Neuronal stem cell (in vitro differentiated cells): ENCODE data around the gene ARHGAP26.

ENCODE experiments used
- DNase-seq: peaks from one replicate; pipeline ENCODE4 v3.0.0-alpha.2; 2013; ENCODE audit warnings: low spot score
- H2AFZ ChIP-seq: one replicate; pipeline ENCODE4 v1.6.1; 2013; ENCODE audit warnings: mild to moderate bottlenecking, low read length, inconsistent platforms
- H2AK5ac ChIP-seq: 2 replicates; pipeline ENCODE4 v1.6.1; 2013; ENCODE audit warnings: low read depth, mild to moderate bottlenecking, inconsistent platforms, low read length, moderate library complexity, mixed read lengths
- H2BK120ac ChIP-seq: 2 replicates; pipeline ENCODE4 v1.6.1; 2013; ENCODE audit warnings: low read depth, mild to moderate bottlenecking, inconsistent platforms, low read length, moderate library complexity, mixed read lengths
- H2BK12ac ChIP-seq: one replicate; pipeline ENCODE4 v1.6.1; 2013; ENCODE audit warnings: low read length, inconsistent platforms
- H2BK15ac ChIP-seq: 2 replicates; pipeline ENCODE4 v1.6.1; 2013; ENCODE audit warnings: mild to moderate bottlenecking, low read length, inconsistent platforms, mixed read lengths
- H2BK5ac ChIP-seq: one replicate; pipeline ENCODE4 v1.6.1; 2013; ENCODE audit warnings: inconsistent platforms, mild to moderate bottlenecking, low read length, moderate library complexity
- H3K14ac ChIP-seq: one replicate; pipeline ENCODE4 v1.6.1; 2013; ENCODE audit warnings: low read length, inconsistent platforms
- H3K18ac ChIP-seq: 2 replicates; pipeline ENCODE4 v1.6.1; 2013; ENCODE audit warnings: low read length, inconsistent platforms
- H3K23ac ChIP-seq: 2 replicates; pipeline ENCODE4 v1.6.1; 2013; ENCODE audit warnings: low read depth, mild to moderate bottlenecking, mixed read lengths, low read length, inconsistent platforms; ENCODE audit not compliant: poor library complexity
- H3K27ac ChIP-seq: replicated peaks from 3 replicates; pipeline ENCODE4 v1.5.1; 2013; ENCODE audit warnings: low read length, inconsistent platforms
- H3K27me3 ChIP-seq, 3 experiments: 2 replicates each; pipeline ENCODE4 v1.6.1; 2013; ENCODE audit warnings: low read length in 3 of 3, mild to moderate bottlenecking in 2 of 3, inconsistent platforms in 1 of 3, low read depth in 1 of 3, mixed read lengths in 1 of 3, moderate library complexity in 1 of 3; ENCODE audit not compliant: control insufficient read depth in 3 of 3, insufficient read depth in 3 of 3
- H3K36me3 ChIP-seq, 2 donors: replicated peaks in 1 of 2; 2 replicates each; pipeline ENCODE4 v1.6.1; 2013; ENCODE audit warnings: low read length in 2 of 2; ENCODE audit not compliant: control insufficient read depth in 2 of 2, insufficient read depth in 2 of 2
- H3K4ac ChIP-seq: 2 replicates; pipeline ENCODE4 v1.6.1; 2013; ENCODE audit warnings: inconsistent platforms, mild to moderate bottlenecking, low read length, moderate library complexity
- H3K4me1 ChIP-seq, 2 donors: 1 replicate in 1 of 2; 2 replicates in 1 of 2; pipeline ENCODE4 v1.6.1; 2013; ENCODE audit warnings: low read length in 2 of 2, low read depth in 1 of 2; ENCODE audit not compliant: control insufficient read depth in 2 of 2, insufficient read depth in 1 of 2
- H3K4me2 ChIP-seq: one replicate; pipeline ENCODE4 v1.6.1; 2013; ENCODE audit warnings: mild to moderate bottlenecking, low read length, inconsistent platforms; ENCODE audit not compliant: insufficient read depth, poor library complexity, severe bottlenecking
- H3K4me3 ChIP-seq, 2 donors: 2 replicates each; pipeline ENCODE4 v1.5.1; 2013; ENCODE audit warnings: low read length in 2 of 2, mild to moderate bottlenecking in 2 of 2, inconsistent platforms in 1 of 2, moderate library complexity in 1 of 2
- H3K79me1 ChIP-seq: one replicate; pipeline ENCODE4 v1.6.1; 2013; ENCODE audit warnings: low read depth, mild to moderate bottlenecking, inconsistent platforms, low read length, moderate library complexity
- H3K9ac ChIP-seq: one replicate; pipeline ENCODE4 v1.6.1; 2013; ENCODE audit warnings: mild to moderate bottlenecking, low read depth, low read length, inconsistent platforms; ENCODE audit not compliant: poor library complexity
- H3K9me3 ChIP-seq, 2 donors: replicated peaks in 1 of 2; 2 replicates each; pipeline versions ENCODE3 to v1.6.1; 2013; ENCODE audit warnings: low read length in 2 of 2, mild to moderate bottlenecking in 2 of 2, inconsistent platforms in 1 of 2, low read depth in 1 of 2, mixed read lengths in 1 of 2, moderate library complexity in 1 of 2; ENCODE audit not compliant: control insufficient read depth in 2 of 2, insufficient read depth in 1 of 2
- H4K8ac ChIP-seq: one replicate; pipeline ENCODE4 v1.6.1; 2013; ENCODE audit warnings: low read depth, mild to moderate bottlenecking, inconsistent platforms, low read length, moderate library complexity
- H4K91ac ChIP-seq: one replicate; pipeline ENCODE4 v1.6.1; 2013; ENCODE audit warnings: low read length, low read depth, mild to moderate bottlenecking, inconsistent platforms; ENCODE audit not compliant: poor library complexity
- WGBS, 2 donors: extraction: QIAGEN DNeasy Blood & Tissue Kit; methylation state at CpG; one replicate each; pipeline ENCODE4 v1.1.7; 2013; ENCODE audit warnings: missing lambda C conversion rate in 2 of 2, mixed read lengths in 1 of 2; ENCODE audit not compliant: insufficient read length in 2 of 2, insufficient replicate concordance in 1 of 2; ENCODE audit errors: extremely low coverage in 2 of 2; 5-methylcytosine and 5-hydroxymethylcytosine counted together

The ARHGAP26 gene

DNA sequence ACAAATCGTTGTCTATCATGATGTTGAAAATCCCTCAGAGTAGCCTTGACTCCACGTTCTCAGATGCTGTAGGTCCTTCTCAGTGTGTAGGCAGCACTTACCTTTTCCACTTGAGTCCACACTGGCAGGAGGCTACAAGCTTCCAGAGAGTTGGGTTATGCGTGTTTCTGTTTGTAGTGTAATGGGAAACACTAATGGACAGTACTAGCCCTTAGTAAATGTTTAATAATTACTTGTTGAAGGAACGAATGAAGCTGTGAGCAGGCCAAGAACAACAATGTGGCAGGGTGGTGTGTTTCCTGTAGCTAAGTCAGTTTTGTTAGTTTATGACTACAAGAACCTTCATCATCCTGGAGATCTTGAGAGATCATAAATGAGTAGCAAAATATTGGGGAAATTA lies 83.5 kb downstream of the ARHGAP26 start:
- no peak overlapping the region for H3K4ac ChIP-seq
- no CpG with 5 or more reads among the region's 4 CpGs for WGBS, 2 donors
- no peaks in the 10 kb centered on the region for H3K9me3 ChIP-seq
- DNase-seq, result no peak
- no peak overlapping the region for H2AFZ ChIP-seq
- H3K36me3 ChIP-seq, result no peaks in the 10 kb centered on the region
- H3K4me3 ChIP-seq, result no peak overlapping the region
- H3K14ac ChIP-seq, result no peak overlapping the region
- H2BK120ac ChIP-seq, result no peak overlapping the region
- no peak overlapping the region for H3K27ac ChIP-seq
- H2BK15ac ChIP-seq, result no peak overlapping the region
- H3K4me2 ChIP-seq, result no peak overlapping the region
- H4K8ac ChIP-seq, result no peak overlapping the region
- no peak overlapping the region for H4K91ac ChIP-seq
- H3K18ac ChIP-seq, result no peak overlapping the region
- no peaks in the 10 kb centered on the region for H3K27me3 ChIP-seq
- no peak overlapping the region for H3K9ac ChIP-seq
- H2AK5ac ChIP-seq, result no peak overlapping the region
- H2BK12ac ChIP-seq, result no peak overlapping the region
- no peak overlapping the region for H2BK5ac ChIP-seq
- no peaks in the 10 kb centered on the region for H3K79me1 ChIP-seq
- H3K23ac ChIP-seq, result no peak overlapping the region
- H3K4me1 ChIP-seq, result peaks cover 5% of the 10 kb centered on the region in 2 donors

DNA sequence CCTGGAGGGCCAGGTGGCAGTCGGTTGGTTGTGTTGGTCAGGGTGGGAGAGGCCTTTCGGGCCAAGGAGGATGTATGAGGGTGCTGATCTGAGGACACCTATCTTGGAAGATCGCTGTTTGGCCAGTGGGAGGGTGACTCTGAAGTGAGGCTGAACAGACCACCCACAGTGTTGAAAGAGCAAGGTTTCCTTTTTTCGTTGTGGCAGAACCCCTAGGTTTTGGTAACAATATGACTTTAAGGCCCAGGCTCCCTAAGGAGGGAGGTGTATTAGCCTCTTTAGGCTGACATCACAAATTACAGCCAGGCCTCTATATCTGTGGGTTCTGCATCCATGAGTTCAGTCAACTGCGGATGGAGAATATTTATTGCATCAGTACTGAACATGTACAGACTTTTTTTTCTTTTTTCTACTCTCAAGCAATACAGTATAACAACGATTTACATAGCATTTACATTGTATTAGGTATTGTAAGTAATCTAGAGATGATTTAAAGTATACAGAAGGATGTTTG lies 86.1 kb downstream of the ARHGAP26 start:
- WGBS, 2 donors, result no CpG with 5 or more reads among the region's 6 CpGs
- no peaks in the 10 kb centered on the region for H3K27me3 ChIP-seq
- H3K4me3 ChIP-seq, result no peak overlapping the region

DNA sequence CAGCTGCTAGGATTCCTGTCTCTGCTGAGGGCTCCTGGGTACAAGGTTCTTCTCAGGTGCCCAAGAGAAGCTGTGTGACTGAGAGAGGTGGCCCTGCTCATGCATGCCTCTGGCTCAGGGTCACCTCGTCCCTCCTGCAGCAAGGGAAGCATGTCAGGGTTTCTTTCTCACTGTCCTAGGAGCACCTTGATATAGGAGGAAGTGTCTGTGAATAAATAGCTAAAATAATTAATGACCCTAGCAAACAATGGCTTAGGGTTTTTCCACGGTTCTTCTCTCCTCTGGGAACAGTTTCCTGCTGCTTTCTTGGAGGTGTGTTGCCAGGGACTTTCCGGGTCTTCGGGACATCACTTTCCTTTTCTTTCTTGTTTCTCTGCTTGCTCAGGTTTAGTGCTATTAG lies 87.2 kb downstream of the ARHGAP26 start:
- Histone ChIP-seq H2AK5ac (no peak overlapping the region), H3K9me3 (no peaks in the 10 kb centered on the region), H3K9ac (no peak overlapping the region), H3K4me2 (no peak overlapping the region), H2BK5ac (no peak overlapping the region), H3K27me3 (no peaks in the 10 kb centered on the region), H2BK12ac (no peak overlapping the region), H3K4me1 (peaks cover 0 to 5% of the 10 kb centered on the region in 2 donors), H3K36me3 (no peaks in the 10 kb centered on the region), H3K79me1 (no peaks in the 10 kb centered on the region), H4K8ac (no peak overlapping the region), H4K91ac (no peak overlapping the region), H3K4ac (no peak overlapping the region), H3K27ac (no peak overlapping the region), H3K4me3 (no peak overlapping the region), H2BK120ac (no peak overlapping the region), H3K18ac (peak overlapping the region; percentile 73), H3K23ac (no peak overlapping the region), H3K14ac (no peak overlapping the region), H2AFZ (no peak overlapping the region), H2BK15ac (no peak overlapping the region)
- no peak for DNase-seq
- no CpG with 5 or more reads among the region's 4 CpGs for WGBS, 2 donors

More for the DNA sequence above, 86.1 kb downstream of the ARHGAP26 start:
- Histone ChIP-seq H2AK5ac (no peak overlapping the region), H4K8ac (no peak overlapping the region), H4K91ac (no peak overlapping the region), H3K14ac (no peak overlapping the region), H3K79me1 (no peaks in the 10 kb centered on the region), H2BK15ac (no peak overlapping the region), H3K9ac (no peak overlapping the region), H2BK5ac (no peak overlapping the region), H3K4ac (no peak overlapping the region), H3K4me2 (no peak overlapping the region), H3K4me1 (peaks cover 4 to 5% of the 10 kb centered on the region in 2 donors), H2BK12ac (no peak overlapping the region), H2AFZ (no peak overlapping the region), H3K9me3 (no peaks in the 10 kb centered on the region), H3K36me3 (no peaks in the 10 kb centered on the region), H3K18ac (no peak overlapping the region), H3K23ac (no peak overlapping the region), H2BK120ac (no peak overlapping the region), H3K27ac (no peak overlapping the region)
- no peak for DNase-seq

DNA sequence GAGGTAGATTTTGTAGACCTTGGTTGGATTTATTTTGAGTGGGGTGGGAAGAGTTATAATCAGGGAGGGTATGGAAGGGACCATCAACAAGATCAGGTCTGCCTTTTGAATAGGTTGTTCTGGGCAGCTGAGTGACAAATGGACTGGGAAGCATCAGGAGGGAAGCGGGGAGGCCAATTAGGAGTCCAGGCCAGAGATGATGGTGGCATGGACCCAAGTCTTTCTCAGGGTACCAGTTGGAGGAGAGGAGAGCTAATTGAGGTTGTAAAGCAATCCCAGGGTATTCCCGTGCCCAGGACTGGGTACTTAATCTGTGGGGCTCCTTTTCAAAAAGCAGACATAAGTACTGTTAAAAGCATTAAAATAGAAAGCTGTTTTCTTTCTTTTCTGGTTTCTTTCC lies 88.9 kb downstream of the ARHGAP26 start:
- no peak overlapping the region for H3K9ac ChIP-seq
- H3K9me3 ChIP-seq, result no peaks in the 10 kb centered on the region
- no peak overlapping the region for H2BK120ac ChIP-seq
- no peak overlapping the region for H4K91ac ChIP-seq
- H2BK15ac ChIP-seq, result no peak overlapping the region
- H3K23ac ChIP-seq, result no peak overlapping the region
- H3K4me3 ChIP-seq, result no peak overlapping the region
- H3K4me2 ChIP-seq, result no peak overlapping the region
- H3K27ac ChIP-seq, result no peak overlapping the region
- no peaks in the 10 kb centered on the region for H3K79me1 ChIP-seq
- H3K27me3 ChIP-seq, result no peaks in the 10 kb centered on the region
- no peak overlapping the region for H2BK5ac ChIP-seq
- no peak overlapping the region for H4K8ac ChIP-seq
- H3K36me3 ChIP-seq, result no peaks in the 10 kb centered on the region
- H2BK12ac ChIP-seq, result no peak overlapping the region
- peaks cover 0 to 3% of the 10 kb centered on the region in 2 donors for H3K4me1 ChIP-seq
- no peak overlapping the region for H3K4ac ChIP-seq
- DNase-seq, result no peak
- no peak overlapping the region for H2AK5ac ChIP-seq
- no peak overlapping the region for H3K18ac ChIP-seq
- H3K14ac ChIP-seq, result no peak overlapping the region
- no peak overlapping the region for H2AFZ ChIP-seq
- WGBS, 2 donors, result no CpG with 5 or more reads among the region's 2 CpGs
